Adrenal gland (tissue), 12 donors: ENCODE data around the gene AK4. TPM values are rescaled to one million over a fixed set of nuclear protein-coding genes. Genes with fewer than 3 reads are reported as not detected.

Experiments
- DNase-seq, 7 donors: peaks; one replicate each; pipeline ENCODE4 v3.0.0-alpha.2; 2019 to 2020
- H3K27ac ChIP-seq, 5 donors: fragments of 200-600 bp; sonication (generic) in 4 of 5; 1 replicate in 3 of 5; 2 replicates in 2 of 5; pipeline versions ENCODE4 v1.5.1 to v1.8.0; 2016 to 2020; ENCODE audit warnings: mild to moderate bottlenecking in 1 of 5
- H3K27me3 ChIP-seq: fragments of 200-600 bp; 2 replicates; pipeline ENCODE4 v1.8.0; 2021
- H3K36me3 ChIP-seq, 2 donors: fragments of 200-600 bp; replicated peaks in 1 of 2; 1 replicate in 1 of 2; 2 replicates in 1 of 2; pipeline versions ENCODE4 v1.5.1 to v1.8.0; 2018 to 2022
- H3K4me1 ChIP-seq, 2 donors: fragments of 200-600 bp; replicated peaks in 1 of 2; 1 replicate in 1 of 2; 2 replicates in 1 of 2; pipeline versions ENCODE4 v1.5.1 to v1.8.0; 2018 to 2021
- H3K4me3 ChIP-seq, 4 donors: fragments of 200-600 bp; sonication (generic) in 3 of 4; one replicate each; pipeline ENCODE4 v1.5.1; 2016 to 2018
- H3K9me3 ChIP-seq, 3 donors: fragments of 200-600 bp; sonication (generic) in 1 of 3; replicated peaks in 1 of 3; 1 replicate in 2 of 3; 2 replicates in 1 of 3; pipeline versions ENCODE4 v1.5.1 to v1.8.0; 2016 to 2021
- POLR2A ChIP-seq, 2 donors: fragments of 450-650 bp; IDR thresholded peaks; one replicate each; pipeline ENCODE4 v1.6.1; 2017; ENCODE audit warnings: antibody characterized with exemption in 2 of 2, mild to moderate bottlenecking in 2 of 2, moderate library complexity in 1 of 2
- WGBS, 4 donors: extraction: QIAGEN DNeasy Blood & Tissue Kit in 2 of 4; methylation state at CpG; one replicate each; pipeline versions ENCODE4 v1.1.5 to v1.1.7; 2013 to 2017; 5-methylcytosine and 5-hydroxymethylcytosine counted together
- intact Hi-C, 2 donors: fragments of 100-400 bp; cut with DNase I; formaldehyde crosslinking; loops; one replicate each; pipeline versions ENCODE4 v1.14.1 to v1.15.0; 2022 to 2023
- polyA plus RNA-seq, 3 donors: library from polyadenylated mRNA; stranded (reverse); fragments of 200-250 nt in 2 of 3; fragments of 350-450 nt in 1 of 3; fragmentation: Illumina TruSeq in 1 of 3; extraction: RNeasy Lipid Tissue Mini Kit (QIAGEN cat#74804) in 1 of 3; gene quantifications; one replicate each; pipeline ENCODE4 v1.2.3, GENCODE V29; 2013 to 2014
- total RNA-seq, 9 donors: library from RNA; depleted of rRNA in 4 of 9; stranded (reverse); fragments of >200 nt in 4 of 9; fragments of 120-200 nt in 1 of 9; fragmentation: NEBNext Ultra II Directional in 1 of 9; extraction: Animal tissue kit (Norgen Biotek cat#: 25700) in 1 of 9; gene quantifications; one replicate each; pipeline versions ENCODE4 v1.1.0 to v1.2.4, GENCODE V29; 2013 to 2023
- TF ChIP-seq, protein P1 (sequence below), 6 experiments: fragments of 450-650 bp in 4 of 6; fragments of 200-600 bp in 2 of 6; sonication (generic) in 1 of 6; IDR thresholded peaks; 1 replicate in 5 of 6; 2 replicates in 1 of 6; pipeline versions ENCODE4 v1.5.1 to v1.8.0; 2016 to 2021; ENCODE audit warnings: antibody characterized with exemption in 6 of 6, mild to moderate bottlenecking in 2 of 6, moderate library complexity in 1 of 6
- donor health status: healthy with polysubstance abuse.
- donor health status: Bipolar disorder and iron deficiency.
- donor health status: DM: yes; HTN: yes; CAD: no.
- donor health status: DM: no; HTN: no; CAD: no.
- donor health status: DM: no; HTN: no; CAD: no.
- donor health status: DM: yes; HTN: yes; CAD: no.

AK4 gene
- total and polyA plus RNA-seq, 12 donors = 0.67 to 12.4 (median 2.5) TPM

GRCh38 chr1:65147424-65148177, 402 bp upstream of the AK4 start:
- Histone ChIP-seq H3K9me3 (no peaks in the 10 kb centered on the region), H3K27ac (no peak overlapping the region), H3K27me3 (peaks cover 14% of the 10 kb centered on the region), H3K36me3 (no peaks in the 10 kb centered on the region), H3K4me1 (peaks cover 17% of the 10 kb centered on the region in 2 donors), H3K4me3 (peak overlapping the region in 2 of 4 donors; percentile 28 to 65)
- TF ChIP-seq POLR2A (IDR thresholded peaks at IDR 0.05) = no peak
- intact Hi-C loops = no loop called here
- WGBS, 4 donors = 0% methylated on average over 3 to 88 of the region's 88 CpGs
- DNase-seq = peak in 4 of 7 donors; percentile 9 to 41 (median 28)

GRCh38 chr1:65148548-65149350, 746 bp downstream of the AK4 start:
- peaks cover 14% of the 10 kb centered on the region for H3K27me3 ChIP-seq
- intact Hi-C loops = no loop called here
- WGBS, 4 donors = 0 to 9% (median 1%) methylated on average over 6 to 73 of the region's 73 CpGs
- DNase-seq = peak in 5 of 7 donors; percentile 16 to 55 (median 38)
- H3K36me3 ChIP-seq = no peaks in the 10 kb centered on the region
- H3K27ac ChIP-seq = peak overlapping the region in 1 of 5 donors; percentile 57
- TF ChIP-seq, protein P1, sequence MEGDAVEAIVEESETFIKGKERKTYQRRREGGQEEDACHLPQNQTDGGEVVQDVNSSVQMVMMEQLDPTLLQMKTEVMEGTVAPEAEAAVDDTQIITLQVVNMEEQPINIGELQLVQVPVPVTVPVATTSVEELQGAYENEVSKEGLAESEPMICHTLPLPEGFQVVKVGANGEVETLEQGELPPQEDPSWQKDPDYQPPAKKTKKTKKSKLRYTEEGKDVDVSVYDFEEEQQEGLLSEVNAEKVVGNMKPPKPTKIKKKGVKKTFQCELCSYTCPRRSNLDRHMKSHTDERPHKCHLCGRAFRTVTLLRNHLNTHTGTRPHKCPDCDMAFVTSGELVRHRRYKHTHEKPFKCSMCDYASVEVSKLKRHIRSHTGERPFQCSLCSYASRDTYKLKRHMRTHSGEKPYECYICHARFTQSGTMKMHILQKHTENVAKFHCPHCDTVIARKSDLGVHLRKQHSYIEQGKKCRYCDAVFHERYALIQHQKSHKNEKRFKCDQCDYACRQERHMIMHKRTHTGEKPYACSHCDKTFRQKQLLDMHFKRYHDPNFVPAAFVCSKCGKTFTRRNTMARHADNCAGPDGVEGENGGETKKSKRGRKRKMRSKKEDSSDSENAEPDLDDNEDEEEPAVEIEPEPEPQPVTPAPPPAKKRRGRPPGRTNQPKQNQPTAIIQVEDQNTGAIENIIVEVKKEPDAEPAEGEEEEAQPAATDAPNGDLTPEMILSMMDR (IDR thresholded peaks at IDR 0.05) = no peak
- no peak for TF ChIP-seq POLR2A (IDR thresholded peaks at IDR 0.05)
- H3K4me1 ChIP-seq = peaks cover 17% of the 10 kb centered on the region in 2 donors
- peak overlapping the region in 2 of 4 donors; percentile 16 to 65 for H3K4me3 ChIP-seq
- no peaks in the 10 kb centered on the region for H3K9me3 ChIP-seq

- peak overlapping the region in 1 of 4 donors; percentile 65 for H3K4me3 ChIP-seq
- H3K27ac ChIP-seq = peak overlapping the region in 1 of 5 donors; percentile 57
- no peak for DNase-seq
- peaks cover 17% of the 10 kb centered on the region in 2 donors for H3K4me1 ChIP-seq
- no peaks in the 10 kb centered on the region for H3K9me3 ChIP-seq
- no peaks in the 10 kb centered on the region for H3K36me3 ChIP-seq
- H3K27me3 ChIP-seq = peaks cover 14% of the 10 kb centered on the region
- WGBS, 4 donors = 47 to 61% (median 50%) methylated on average over 14 of the region's 14 CpGs
- intact Hi-C loops = no loop called here
- TF ChIP-seq, protein P1 (IDR thresholded peaks at IDR 0.05) = no peak
- TF ChIP-seq POLR2A (IDR thresholded peaks at IDR 0.05) = no peak
Observed at GRCh38 chr1:65149351-65150107, 1.5 kb downstream of the AK4 start.

- H3K9me3 ChIP-seq = no peaks in the 10 kb centered on the region
- H3K36me3 ChIP-seq = no peaks in the 10 kb centered on the region
- DNase-seq = no peak
- intact Hi-C loops = no loop called here
- H3K27me3 ChIP-seq = peaks cover 14% of the 10 kb centered on the region
- no peak overlapping the region for H3K27ac ChIP-seq
- H3K4me1 ChIP-seq = peaks cover 17% of the 10 kb centered on the region in 2 donors
- no peak overlapping the region for H3K4me3 ChIP-seq
- TF ChIP-seq, protein P1 (IDR thresholded peaks at IDR 0.05) = no peak
- no peak for TF ChIP-seq POLR2A (IDR thresholded peaks at IDR 0.05)
Observed at GRCh38 chr1:65150108-65150463, 2.1 kb downstream of the AK4 start.
